ENCODE data around the gene LHFPL2. TPM values are rescaled to one million over a fixed set of nuclear protein-coding genes. Genes with fewer than 3 reads are reported as not detected.

The LHFPL2 gene
- total RNA-seq, 1 experiment from 2014 or later, result 17.9 TPM

DNA sequence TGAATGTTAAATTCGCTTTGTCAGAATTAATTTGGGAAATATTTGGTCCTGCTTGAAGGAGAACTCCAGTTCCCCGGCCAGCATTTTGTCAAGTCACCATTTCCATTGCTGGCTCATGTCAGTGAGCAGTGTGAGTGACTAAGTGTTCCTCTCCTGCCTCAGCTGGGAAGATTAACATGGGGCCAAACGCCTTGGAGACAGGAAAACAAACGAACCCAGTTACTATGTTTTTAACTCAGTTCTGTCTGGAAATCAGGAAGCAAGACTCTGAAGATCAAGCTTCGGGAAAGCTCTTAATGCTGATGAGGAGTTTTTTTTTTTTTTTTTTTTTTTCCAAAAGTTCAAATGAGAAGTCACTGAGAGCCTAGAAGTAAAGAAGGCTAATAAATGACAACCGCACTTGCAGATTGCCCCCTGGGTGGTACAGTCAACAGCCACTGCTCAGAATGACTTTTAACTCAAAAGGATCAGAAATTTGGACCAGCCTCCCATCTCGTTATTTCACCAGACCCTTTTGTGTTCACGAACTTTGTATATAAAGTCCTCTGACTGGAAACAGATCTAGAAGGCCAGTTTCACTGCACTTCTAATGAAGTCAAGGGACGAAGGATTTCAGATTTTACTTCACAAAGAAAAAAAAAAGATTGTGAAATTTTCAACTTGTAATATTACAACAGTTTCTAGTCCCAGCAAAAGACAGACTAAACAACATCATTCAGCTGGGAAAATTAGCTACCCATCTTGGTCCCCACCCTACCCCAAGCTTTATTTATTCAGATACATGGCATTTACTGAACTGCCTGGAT, 121.3 kb downstream of the LHFPL2 start:
- H3K27me3 ChIP-seq (ENCODE audit: insufficient read depth, low read length), result no peaks in the 10 kb centered on the region
- TF ChIP-seq, protein P1, sequence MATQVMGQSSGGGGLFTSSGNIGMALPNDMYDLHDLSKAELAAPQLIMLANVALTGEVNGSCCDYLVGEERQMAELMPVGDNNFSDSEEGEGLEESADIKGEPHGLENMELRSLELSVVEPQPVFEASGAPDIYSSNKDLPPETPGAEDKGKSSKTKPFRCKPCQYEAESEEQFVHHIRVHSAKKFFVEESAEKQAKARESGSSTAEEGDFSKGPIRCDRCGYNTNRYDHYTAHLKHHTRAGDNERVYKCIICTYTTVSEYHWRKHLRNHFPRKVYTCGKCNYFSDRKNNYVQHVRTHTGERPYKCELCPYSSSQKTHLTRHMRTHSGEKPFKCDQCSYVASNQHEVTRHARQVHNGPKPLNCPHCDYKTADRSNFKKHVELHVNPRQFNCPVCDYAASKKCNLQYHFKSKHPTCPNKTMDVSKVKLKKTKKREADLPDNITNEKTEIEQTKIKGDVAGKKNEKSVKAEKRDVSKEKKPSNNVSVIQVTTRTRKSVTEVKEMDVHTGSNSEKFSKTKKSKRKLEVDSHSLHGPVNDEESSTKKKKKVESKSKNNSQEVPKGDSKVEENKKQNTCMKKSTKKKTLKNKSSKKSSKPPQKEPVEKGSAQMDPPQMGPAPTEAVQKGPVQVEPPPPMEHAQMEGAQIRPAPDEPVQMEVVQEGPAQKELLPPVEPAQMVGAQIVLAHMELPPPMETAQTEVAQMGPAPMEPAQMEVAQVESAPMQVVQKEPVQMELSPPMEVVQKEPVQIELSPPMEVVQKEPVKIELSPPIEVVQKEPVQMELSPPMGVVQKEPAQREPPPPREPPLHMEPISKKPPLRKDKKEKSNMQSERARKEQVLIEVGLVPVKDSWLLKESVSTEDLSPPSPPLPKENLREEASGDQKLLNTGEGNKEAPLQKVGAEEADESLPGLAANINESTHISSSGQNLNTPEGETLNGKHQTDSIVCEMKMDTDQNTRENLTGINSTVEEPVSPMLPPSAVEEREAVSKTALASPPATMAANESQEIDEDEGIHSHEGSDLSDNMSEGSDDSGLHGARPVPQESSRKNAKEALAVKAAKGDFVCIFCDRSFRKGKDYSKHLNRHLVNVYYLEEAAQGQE (IDR thresholded peaks at IDR 0.05; ENCODE audit: low read depth), result no peak
- no peak for TF ChIP-seq CBX3 (IDR thresholded peaks at IDR 0.05; ENCODE audit: low read depth)
- no peak for TF ChIP-seq SIN3A (IDR thresholded peaks at IDR 0.05; ENCODE audit: low read depth)
- no peak for TF ChIP-seq JUND (IDR thresholded peaks at IDR 0.05)
- H3K36me3 ChIP-seq (ENCODE audit: control insufficient read depth in 1 of 2, insufficient read depth in 2 of 2, low read length in 2 of 2), result no peaks in the 10 kb centered on the region
- H3K79me2 ChIP-seq (ENCODE audit: insufficient read depth, low read length), result no peaks in the 10 kb centered on the region
- H3K4me2 ChIP-seq (ENCODE audit: low read length), result no peak overlapping the region
- no peaks in the 10 kb centered on the region for H3K4me1 ChIP-seq (ENCODE audit: control insufficient read depth in 1 of 2, insufficient read depth in 2 of 2, low read length in 2 of 2)
- intact Hi-C loops (cut with micrococcal nuclease), result no loop called here
- no peak overlapping the region for H2AFZ ChIP-seq (ENCODE audit: low read depth, low read length, poor library complexity, severe bottlenecking)
- no peaks in the 10 kb centered on the region for H3K9me3 ChIP-seq (ENCODE audit: control insufficient read depth in 1 of 2, insufficient read depth in 1 of 2, low read depth in 1 of 2, low read length in 2 of 2)
- ChIA-PET POLR2A (no interaction called here), RAD21 (ENCODE audit: low non-redundant PET in 1 of 2, low total read pairs in 2 of 2, uncharacterized antibody in 2 of 2, unreplicated experiment in 2 of 2) (no interaction called here), CTCF (no interaction called here)
- H4K20me1 ChIP-seq (ENCODE audit: insufficient read depth), result no peaks in the 10 kb centered on the region
- H3K4me3 ChIP-seq (replicated peaks in 1 of 2; ENCODE audit: low read depth in 1 of 2, low read length in 2 of 2), result no peak overlapping the region
- BruUV-seq (replicated peaks), result no TSS peak
- no peak for DNase-seq (ENCODE audit: low read depth, low spot score)
- no peak for ATAC-seq
- H3K27ac ChIP-seq (ENCODE audit: low read depth, low read length), result no peak overlapping the region
- no peak overlapping the region for H3K9ac ChIP-seq (ENCODE audit: low read length)
- no peaks in the 10 kb centered on the region for H3K9me2 ChIP-seq (ENCODE audit: insufficient read depth)

DNA sequence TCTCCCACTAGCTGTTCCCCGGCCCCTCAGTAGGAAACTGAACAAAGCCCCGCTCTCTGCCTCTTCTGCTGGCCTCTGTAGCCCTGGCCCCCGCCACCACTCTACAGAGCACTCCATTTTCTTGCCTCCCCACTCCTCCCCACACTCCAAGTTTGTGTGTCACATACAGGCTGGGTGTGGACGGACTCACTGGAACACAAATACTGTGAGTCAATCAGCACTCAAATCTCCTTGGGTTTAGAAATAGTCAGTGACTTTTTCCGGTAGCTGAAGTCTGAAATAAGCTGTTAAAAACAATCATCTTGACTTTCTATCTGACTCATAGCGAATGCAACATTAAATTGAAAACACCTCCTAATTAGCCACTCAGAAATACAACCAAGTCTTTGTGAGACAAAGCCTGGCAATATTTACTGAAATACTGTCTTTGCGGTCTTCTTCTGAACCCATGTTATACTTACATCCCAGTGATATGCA, 122.5 kb downstream of the LHFPL2 start:
- intact Hi-C loops (cut with micrococcal nuclease), result no loop called here
- Histone ChIP-seq H3K27ac (ENCODE audit: low read depth, low read length) (no peak overlapping the region), H3K9me2 (ENCODE audit: insufficient read depth) (no peaks in the 10 kb centered on the region), H4K20me1 (ENCODE audit: insufficient read depth) (no peaks in the 10 kb centered on the region), H2AFZ (ENCODE audit: low read depth, low read length, poor library complexity, severe bottlenecking) (no peak overlapping the region), H3K4me1 (ENCODE audit: control insufficient read depth in 1 of 2, insufficient read depth in 2 of 2, low read length in 2 of 2) (no peaks in the 10 kb centered on the region), H3K9me3 (ENCODE audit: control insufficient read depth in 1 of 2, insufficient read depth in 1 of 2, low read depth in 1 of 2, low read length in 2 of 2) (no peaks in the 10 kb centered on the region), H3K79me2 (ENCODE audit: insufficient read depth, low read length) (no peaks in the 10 kb centered on the region; the same call in 1 of the 2 replicates), H3K36me3 (ENCODE audit: control insufficient read depth in 1 of 2, insufficient read depth in 2 of 2, low read length in 2 of 2) (no peaks in the 10 kb centered on the region), H3K4me3 (replicated peaks in 1 of 2; ENCODE audit: low read depth in 1 of 2, low read length in 2 of 2) (no peak overlapping the region), H3K9ac (ENCODE audit: low read length) (no peak overlapping the region), H3K4me2 (ENCODE audit: low read length) (no peak overlapping the region), H3K27me3 (ENCODE audit: insufficient read depth, low read length) (no peaks in the 10 kb centered on the region)
- ATAC-seq (no peak), DNase-seq (ENCODE audit: low read depth, low spot score) (no peak)
- POLR2A ChIA-PET, result no interaction called here
- CTCF ChIA-PET, result no interaction called here
- TF ChIP-seq ZNF274 (IDR thresholded peaks at IDR 0.05; ENCODE audit: low read depth, low read length), result no peak
- no peak for TF ChIP-seq RAD21 (IDR thresholded peaks at IDR 0.05; ENCODE audit: low read depth)
- TF ChIP-seq FOSL1 (IDR thresholded peaks at IDR 0.05; ENCODE audit: low read depth), result no peak
- TF ChIP-seq TCF7L2 (IDR thresholded peaks at IDR 0.05; ENCODE audit: borderline replicate concordance, extremely low read depth, insufficient read depth, insufficient read length), result no peak
- no peak for TF ChIP-seq EZH2 (IDR thresholded peaks at IDR 0.05)
- no peak for TF ChIP-seq YY1 (IDR thresholded peaks at IDR 0.05; ENCODE audit: extremely low read depth, insufficient replicate concordance, low read depth, low read length)
- no peak for TF ChIP-seq CEBPB (IDR thresholded peaks at IDR 0.05; ENCODE audit: low read depth)
- TF ChIP-seq EZH2phosphoT487 (IDR thresholded peaks at IDR 0.05; ENCODE audit: borderline replicate concordance), result no peak
- TF ChIP-seq ELF1 (IDR thresholded peaks at IDR 0.05; ENCODE audit: borderline replicate concordance, low read depth), result no peak
- TF ChIP-seq SP1 (IDR thresholded peaks at IDR 0.05; ENCODE audit: low read depth), result no peak
- TF ChIP-seq CBX3 (IDR thresholded peaks at IDR 0.05; ENCODE audit: low read depth), result no peak
- no peak for TF ChIP-seq SIN3A (IDR thresholded peaks at IDR 0.05; ENCODE audit: low read depth)
- TF ChIP-seq, protein P2, sequence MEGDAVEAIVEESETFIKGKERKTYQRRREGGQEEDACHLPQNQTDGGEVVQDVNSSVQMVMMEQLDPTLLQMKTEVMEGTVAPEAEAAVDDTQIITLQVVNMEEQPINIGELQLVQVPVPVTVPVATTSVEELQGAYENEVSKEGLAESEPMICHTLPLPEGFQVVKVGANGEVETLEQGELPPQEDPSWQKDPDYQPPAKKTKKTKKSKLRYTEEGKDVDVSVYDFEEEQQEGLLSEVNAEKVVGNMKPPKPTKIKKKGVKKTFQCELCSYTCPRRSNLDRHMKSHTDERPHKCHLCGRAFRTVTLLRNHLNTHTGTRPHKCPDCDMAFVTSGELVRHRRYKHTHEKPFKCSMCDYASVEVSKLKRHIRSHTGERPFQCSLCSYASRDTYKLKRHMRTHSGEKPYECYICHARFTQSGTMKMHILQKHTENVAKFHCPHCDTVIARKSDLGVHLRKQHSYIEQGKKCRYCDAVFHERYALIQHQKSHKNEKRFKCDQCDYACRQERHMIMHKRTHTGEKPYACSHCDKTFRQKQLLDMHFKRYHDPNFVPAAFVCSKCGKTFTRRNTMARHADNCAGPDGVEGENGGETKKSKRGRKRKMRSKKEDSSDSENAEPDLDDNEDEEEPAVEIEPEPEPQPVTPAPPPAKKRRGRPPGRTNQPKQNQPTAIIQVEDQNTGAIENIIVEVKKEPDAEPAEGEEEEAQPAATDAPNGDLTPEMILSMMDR (IDR thresholded peaks at IDR 0.05 in 2 of 3, conservative IDR thresholded peaks at IDR 0.05 in 1 of 3; ENCODE audit: borderline replicate concordance in 1 of 3, insufficient read depth in 1 of 3, low read depth in 2 of 3, low read length in 2 of 3), result no peak
- no TSS peak for BruUV-seq (replicated peaks)
- RAD21 ChIA-PET (ENCODE audit: low non-redundant PET in 1 of 2, low total read pairs in 2 of 2, uncharacterized antibody in 2 of 2, unreplicated experiment in 2 of 2), result no interaction called here
